GM18517 (cell line): ENCODE measurements around the gene RAB30.

ENCODE experiments used
- ATAC-seq: cut with Tn5 transposase; IDR thresholded peaks from one replicate; pipeline ENCODE4 v1.9.1; 2021; ENCODE audit warnings: mild to moderate bottlenecking, moderate library complexity; ENCODE audit not compliant: unreplicated experiment

RAB30 gene

GRCh38 chr11:83071567-83072349, at the start of gene RAB30:
RAB30 (minus strand) TSS chr11:83071897; CDS start chr11:82997316, 74,581 bp downstream.
- peak; percentile 96 for ATAC-seq

- no peak for ATAC-seq
Observed at GRCh38 chr11:83120327-83120726, 48.6 kb upstream of the RAB30 start.

- no peak for ATAC-seq
Observed at GRCh38 chr11:83119216-83119615, 47.5 kb upstream of the RAB30 start.

- ATAC-seq, result no peak
Observed at GRCh38 chr11:83118814-83119213, 47.1 kb upstream of the RAB30 start.

- no peak for ATAC-seq
Observed at GRCh38 chr11:83116015-83116641, 44.4 kb upstream of the RAB30 start.

- ATAC-seq, result no peak
Observed at GRCh38 chr11:83115551-83115950, 43.9 kb upstream of the RAB30 start.

- no peak for ATAC-seq
Observed at GRCh38 chr11:83115026-83115425, 43.3 kb upstream of the RAB30 start.

GRCh38 chr11:83112886-83113285, 41.2 kb upstream of the RAB30 start:
- no peak for ATAC-seq

- no peak for ATAC-seq
Observed at GRCh38 chr11:83105168-83105567, 33.5 kb upstream of the RAB30 start.

- ATAC-seq, result no peak
Observed at GRCh38 chr11:83102834-83103233, 31.1 kb upstream of the RAB30 start.

GRCh38 chr11:83097429-83098075, 25.9 kb upstream of the RAB30 start:
- ATAC-seq, result no peak

GRCh38 chr11:83093634-83094033, 21.9 kb upstream of the RAB30 start:
- ATAC-seq, result no peak

GRCh38 chr11:83092488-83093384, 21.0 kb upstream of the RAB30 start:
- no peak for ATAC-seq

GRCh38 chr11:83088965-83089364, 17.3 kb upstream of the RAB30 start:
- ATAC-seq, result no peak

- no peak for ATAC-seq
Observed at GRCh38 chr11:83087035-83087434, 15.3 kb upstream of the RAB30 start.

- no peak for ATAC-seq
Observed at GRCh38 chr11:83079820-83080219, 8.1 kb upstream of the RAB30 start.

- ATAC-seq, result no peak
Observed at GRCh38 chr11:83078269-83078668, 6.6 kb upstream of the RAB30 start.

GRCh38 chr11:83073884-83074283, 2.2 kb upstream of the RAB30 start:
- no peak for ATAC-seq

- ATAC-seq, result no peak
Observed at GRCh38 chr11:83073258-83073657, 1.6 kb upstream of the RAB30 start.

- no peak for ATAC-seq
Observed at GRCh38 chr11:83072350-83073242, 899 bp upstream of the RAB30 start.
